D721Med (cell line): ENCODE measurements around the gene THPO.

ENCODE experiments used
- DNase-seq: peaks from one replicate; pipeline ENCODE4 v3.0.0; 2011; ENCODE audit warnings: low spot score; ENCODE audit not compliant: insufficient read length
- FAIRE-seq: peaks from 2 replicates; lab custom pipeline; 2011; peaks lifted over from hg19 to GRCh38; lab: Jason Lieb, UNC
- TF ChIP-seq, protein P1 (sequence below): IDR thresholded peaks from 2 replicates; pipeline ENCODE4 v1.5.1; 2012; ENCODE audit warnings: mild to moderate bottlenecking, control low read depth; ENCODE audit not compliant: insufficient read depth; ENCODE audit errors: missing control alignments

Gene THPO

GRCh38 chr3:184362668-184363546 is 15.1 kb downstream of the THPO start:
- TF ChIP-seq, protein P1, sequence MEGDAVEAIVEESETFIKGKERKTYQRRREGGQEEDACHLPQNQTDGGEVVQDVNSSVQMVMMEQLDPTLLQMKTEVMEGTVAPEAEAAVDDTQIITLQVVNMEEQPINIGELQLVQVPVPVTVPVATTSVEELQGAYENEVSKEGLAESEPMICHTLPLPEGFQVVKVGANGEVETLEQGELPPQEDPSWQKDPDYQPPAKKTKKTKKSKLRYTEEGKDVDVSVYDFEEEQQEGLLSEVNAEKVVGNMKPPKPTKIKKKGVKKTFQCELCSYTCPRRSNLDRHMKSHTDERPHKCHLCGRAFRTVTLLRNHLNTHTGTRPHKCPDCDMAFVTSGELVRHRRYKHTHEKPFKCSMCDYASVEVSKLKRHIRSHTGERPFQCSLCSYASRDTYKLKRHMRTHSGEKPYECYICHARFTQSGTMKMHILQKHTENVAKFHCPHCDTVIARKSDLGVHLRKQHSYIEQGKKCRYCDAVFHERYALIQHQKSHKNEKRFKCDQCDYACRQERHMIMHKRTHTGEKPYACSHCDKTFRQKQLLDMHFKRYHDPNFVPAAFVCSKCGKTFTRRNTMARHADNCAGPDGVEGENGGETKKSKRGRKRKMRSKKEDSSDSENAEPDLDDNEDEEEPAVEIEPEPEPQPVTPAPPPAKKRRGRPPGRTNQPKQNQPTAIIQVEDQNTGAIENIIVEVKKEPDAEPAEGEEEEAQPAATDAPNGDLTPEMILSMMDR: peak; percentile 66
- FAIRE-seq (peak; percentile 48), DNase-seq (no peak)

- TF ChIP-seq, protein P1: no peak
- FAIRE-seq (no peak), DNase-seq (no peak)
These were observed 15.9 kb downstream of the THPO start for GRCh38 chr3:184361932-184362667.

- DNase-seq: no peak
- FAIRE-seq: no peak
- TF ChIP-seq, protein P1: no peak
These were observed 16.5 kb downstream of the THPO start, which contains the start of the genes CLCN2 and POLR2H for GRCh38 chr3:184361532-184361931. CLCN2 (minus strand) TSS chr3:184361605; CDS start chr3:184361479, 126 bp downstream. POLR2H (plus strand) TSS chr3:184361710; CDS start chr3:184363493, 1,783 bp downstream.

DNA sequence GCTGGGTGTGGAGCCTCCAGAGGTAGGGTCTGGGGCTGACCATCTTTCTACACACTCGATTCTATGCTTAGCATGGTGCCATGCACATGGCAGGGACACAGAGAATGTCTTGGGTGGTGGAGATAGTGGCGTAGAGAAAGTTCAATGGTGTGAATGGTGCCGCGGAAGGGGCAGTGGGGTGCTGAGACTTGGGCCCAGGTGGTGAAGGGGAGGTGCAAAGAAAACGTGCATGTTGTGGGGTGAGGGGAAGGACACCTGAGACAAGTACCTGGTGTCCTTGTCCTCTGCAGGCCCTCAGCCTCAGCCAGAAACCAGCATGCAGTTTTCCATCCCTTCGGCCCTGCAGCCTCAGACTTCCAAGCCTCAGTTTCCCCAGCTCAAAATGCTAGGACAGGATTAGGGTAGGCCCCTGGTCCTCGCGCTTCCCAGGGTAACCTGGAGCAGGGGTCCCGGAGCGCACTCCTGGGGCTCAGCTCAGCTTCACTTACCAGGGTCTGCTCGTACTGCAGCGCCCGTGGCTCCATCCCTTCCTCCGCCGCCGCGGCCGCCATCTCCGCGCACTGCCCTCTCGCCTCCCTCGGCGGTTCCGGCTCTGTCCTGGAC is 17.0 kb downstream of the THPO start:
- TF ChIP-seq, protein P1: no peak
- FAIRE-seq (no peak), DNase-seq (no peak)

GRCh38 chr3:184360070-184360928 is 17.7 kb downstream of the THPO start:
- DNase-seq (no peak), FAIRE-seq (no peak)
- TF ChIP-seq, protein P1: no peak

DNA sequence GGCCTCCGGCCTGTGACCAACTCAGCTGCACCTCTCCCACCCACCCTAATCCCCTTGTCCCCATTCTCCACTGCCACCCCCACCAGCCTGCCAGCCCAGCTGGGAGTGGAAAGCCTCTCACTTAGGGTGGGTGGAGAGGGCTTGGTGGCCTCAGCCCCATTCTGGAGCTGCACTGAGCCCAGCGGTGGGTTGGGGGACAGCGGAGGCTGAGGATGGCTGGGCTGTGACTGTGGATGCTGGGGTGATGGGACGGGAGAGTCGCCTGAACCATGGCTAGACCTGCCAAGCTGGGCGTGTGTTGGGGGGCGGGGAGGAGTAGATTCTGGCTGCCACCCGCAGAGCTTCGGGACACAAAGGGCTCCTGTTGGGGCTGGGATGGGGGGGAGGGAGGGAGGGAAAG is 18.4 kb downstream of the THPO start:
- TF ChIP-seq, protein P1: no peak
- FAIRE-seq (no peak), DNase-seq (no peak)
